Astrocyte of the cerebellum (primary cell): Measurements from ENCODE around the gene COA4.
"Not testable (repeated sequence)": the region's sequence is repeated elsewhere in the genome, so short reads cannot be mapped to it uniquely, and the experiment has no call there.

Source experiments
- DNase-seq: peaks from one replicate; pipeline ENCODE4 v3.0.0-alpha.2; 2011; ENCODE audit warnings: low read depth
- H3K4me3 ChIP-seq: 2 replicates; pipeline ENCODE4 v1.5.1; 2011; ENCODE audit warnings: mild to moderate bottlenecking, low read depth, low read length, moderate library complexity
- CTCF ChIP-seq: IDR thresholded peaks from 2 replicates; pipeline ENCODE4 v1.5.1; 2012; ENCODE audit warnings: low read length, low read depth, moderate library complexity, mild to moderate bottlenecking; ENCODE audit errors: missing control alignments
- in situ Hi-C: cut with HindIII; loops from 2 replicates; pipeline ENCODE4 v1.10.0; 2017; ENCODE audit warnings: low sequenced_read_pairs

The COA4 gene

GRCh38 chr11:73883856-73884255, 7.2 kb upstream of the COA4 start:
- DNase-seq: no peak
- no peak for TF ChIP-seq CTCF
- no peak overlapping the region for H3K4me3 ChIP-seq
- in situ Hi-C loops: no loop called here

- H3K4me3 ChIP-seq, DNase-seq, in situ Hi-C loops: not testable (repeated sequence)
Observed at GRCh38 chr11:73880449-73880848, 3.8 kb upstream of the COA4 start.

- in situ Hi-C loops: no loop called here
- TF ChIP-seq CTCF: no peak
- no peak overlapping the region for H3K4me3 ChIP-seq
- DNase-seq: no peak
Observed at GRCh38 chr11:73878771-73879170, 2.1 kb upstream of the COA4 start.

GRCh38 chr11:73875840-73876239, 806 bp downstream of the COA4 start:
- no peak for DNase-seq
- peak overlapping the region; percentile 75 for H3K4me3 ChIP-seq
- in situ Hi-C loops: no loop called here
- TF ChIP-seq CTCF: no peak

GRCh38 chr11:73875380-73875779, 1.3 kb downstream of the COA4 start:
- no peak for DNase-seq
- in situ Hi-C loops: no loop called here
- peak overlapping the region; percentile 75 for H3K4me3 ChIP-seq
- no peak for TF ChIP-seq CTCF

GRCh38 chr11:73872749-73873357, 3.8 kb downstream of the COA4 start:
- DNase-seq: no peak
- TF ChIP-seq CTCF: no peak
- no peak overlapping the region for H3K4me3 ChIP-seq
- in situ Hi-C loops: no loop called here

- in situ Hi-C loops: no loop called here
- H3K4me3 ChIP-seq: no peak overlapping the region
- no peak for DNase-seq
- TF ChIP-seq CTCF: no peak
Observed at GRCh38 chr11:73870261-73870660, 6.4 kb downstream of the COA4 start.
